Type B pancreatic cell (in vitro differentiated cells): ENCODE results near the gene CHPF2. TPM values are rescaled to one million over a fixed set of nuclear protein-coding genes. Genes with fewer than 3 reads are reported as not detected.

Source experiments
- DNase-seq: peaks from one replicate; pipeline ENCODE4 v3.0.0; 2021; ENCODE audit warnings: mixed read lengths; ENCODE audit not compliant: unreplicated experiment; ENCODE audit errors: extremely low spot score
- H3K27ac Mint-ChIP-seq: 2 replicates; pipeline ENCODE4 v1.8.0; 2021; ENCODE audit warnings: mild to moderate bottlenecking, mixed read lengths
- H3K27me3 Mint-ChIP-seq: 2 replicates; pipeline ENCODE4 v1.8.0; 2021; ENCODE audit warnings: mixed read lengths
- H3K36me3 Mint-ChIP-seq: 2 replicates; pipeline ENCODE4 v1.8.0; 2021; ENCODE audit warnings: mixed read lengths
- H3K4me1 Mint-ChIP-seq: one replicate; pipeline ENCODE4 v1.8.0; 2021; ENCODE audit warnings: mixed read lengths; ENCODE audit not compliant: unreplicated experiment
- H3K4me3 Mint-ChIP-seq: 2 replicates; pipeline ENCODE4 v1.8.0; 2021; ENCODE audit warnings: mild to moderate bottlenecking, mixed read lengths
- H3K9me3 Mint-ChIP-seq: 2 replicates; pipeline ENCODE4 v1.8.0; 2021; ENCODE audit warnings: mixed read lengths
- total RNA-seq: library from RNA; stranded (reverse); gene quantifications from 2 replicates; pipeline ENCODE4 v1.2.1, GENCODE V29; 2021; ENCODE audit warnings: low replicate concordance
- TF ChIP-seq, protein P1 (sequence below): fragments of 200-600 bp; sonication (generic); conservative IDR thresholded peaks from 2 replicates; pipeline ENCODE4 v1.5.0; 2021; ENCODE audit warnings: antibody characterized with exemption, mild to moderate bottlenecking

CHPF2 gene
- total RNA-seq, 1 donor from 2014 or later, result 44.4 TPM

DNA sequence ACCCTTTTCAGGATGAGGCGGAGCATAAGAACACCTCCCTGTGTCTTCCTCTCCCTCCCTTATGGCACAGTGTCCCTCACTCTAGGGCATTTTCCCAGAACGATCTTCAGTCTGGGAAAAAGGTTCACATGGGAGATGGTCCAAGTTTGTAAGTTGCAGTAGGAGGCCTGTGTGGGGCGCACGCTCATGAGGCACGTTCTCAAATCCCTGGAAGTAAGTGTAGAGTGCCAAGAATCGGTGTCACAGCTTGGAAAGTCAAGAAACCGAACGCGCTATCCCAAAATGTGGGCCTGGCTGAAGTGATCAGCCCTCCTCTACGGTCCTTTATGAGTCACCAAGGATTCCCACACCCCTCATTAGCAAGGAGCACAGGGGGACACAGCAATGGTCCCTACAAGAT is 40.1 kb downstream of the CHPF2 start:
- Mint-ChIP-seq H3K4me1 (peaks cover 10% of the 10 kb centered on the region), H3K27ac (no peak overlapping the region), H3K9me3 (no peaks in the 10 kb centered on the region), H3K36me3 (no peaks in the 10 kb centered on the region), H3K27me3 (peaks cover 14% of the 10 kb centered on the region), H3K4me3 (no peak overlapping the region)
- DNase-seq, result no peak
- TF ChIP-seq, protein P1, sequence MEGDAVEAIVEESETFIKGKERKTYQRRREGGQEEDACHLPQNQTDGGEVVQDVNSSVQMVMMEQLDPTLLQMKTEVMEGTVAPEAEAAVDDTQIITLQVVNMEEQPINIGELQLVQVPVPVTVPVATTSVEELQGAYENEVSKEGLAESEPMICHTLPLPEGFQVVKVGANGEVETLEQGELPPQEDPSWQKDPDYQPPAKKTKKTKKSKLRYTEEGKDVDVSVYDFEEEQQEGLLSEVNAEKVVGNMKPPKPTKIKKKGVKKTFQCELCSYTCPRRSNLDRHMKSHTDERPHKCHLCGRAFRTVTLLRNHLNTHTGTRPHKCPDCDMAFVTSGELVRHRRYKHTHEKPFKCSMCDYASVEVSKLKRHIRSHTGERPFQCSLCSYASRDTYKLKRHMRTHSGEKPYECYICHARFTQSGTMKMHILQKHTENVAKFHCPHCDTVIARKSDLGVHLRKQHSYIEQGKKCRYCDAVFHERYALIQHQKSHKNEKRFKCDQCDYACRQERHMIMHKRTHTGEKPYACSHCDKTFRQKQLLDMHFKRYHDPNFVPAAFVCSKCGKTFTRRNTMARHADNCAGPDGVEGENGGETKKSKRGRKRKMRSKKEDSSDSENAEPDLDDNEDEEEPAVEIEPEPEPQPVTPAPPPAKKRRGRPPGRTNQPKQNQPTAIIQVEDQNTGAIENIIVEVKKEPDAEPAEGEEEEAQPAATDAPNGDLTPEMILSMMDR, result no peak

DNA sequence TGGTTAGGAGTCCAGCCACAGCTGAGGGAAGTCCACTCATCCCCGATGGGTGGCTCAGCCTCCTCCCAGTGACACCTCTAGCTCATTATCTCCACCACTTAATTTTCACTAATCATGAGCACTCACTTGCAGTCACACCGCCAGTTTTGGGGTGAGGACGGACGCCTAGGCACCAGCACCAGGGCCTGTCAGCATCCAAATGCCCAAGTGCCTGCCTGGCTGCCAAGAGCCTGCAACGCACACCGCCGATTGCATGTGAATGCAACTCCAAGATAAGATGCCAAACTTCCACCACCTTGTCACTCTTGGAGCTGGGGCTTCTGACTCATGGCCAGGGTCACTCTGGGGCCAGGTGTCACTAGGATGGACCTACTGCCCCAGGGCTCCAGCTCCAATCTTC is 40.6 kb downstream of the CHPF2 start:
- no peak for DNase-seq
- Mint-ChIP-seq H3K4me1 (peaks cover 10% of the 10 kb centered on the region), H3K27ac (no peak overlapping the region), H3K27me3 (peaks cover 17% of the 10 kb centered on the region), H3K9me3 (no peaks in the 10 kb centered on the region), H3K4me3 (no peak overlapping the region), H3K36me3 (no peaks in the 10 kb centered on the region)
- TF ChIP-seq, protein P1, result no peak

DNA sequence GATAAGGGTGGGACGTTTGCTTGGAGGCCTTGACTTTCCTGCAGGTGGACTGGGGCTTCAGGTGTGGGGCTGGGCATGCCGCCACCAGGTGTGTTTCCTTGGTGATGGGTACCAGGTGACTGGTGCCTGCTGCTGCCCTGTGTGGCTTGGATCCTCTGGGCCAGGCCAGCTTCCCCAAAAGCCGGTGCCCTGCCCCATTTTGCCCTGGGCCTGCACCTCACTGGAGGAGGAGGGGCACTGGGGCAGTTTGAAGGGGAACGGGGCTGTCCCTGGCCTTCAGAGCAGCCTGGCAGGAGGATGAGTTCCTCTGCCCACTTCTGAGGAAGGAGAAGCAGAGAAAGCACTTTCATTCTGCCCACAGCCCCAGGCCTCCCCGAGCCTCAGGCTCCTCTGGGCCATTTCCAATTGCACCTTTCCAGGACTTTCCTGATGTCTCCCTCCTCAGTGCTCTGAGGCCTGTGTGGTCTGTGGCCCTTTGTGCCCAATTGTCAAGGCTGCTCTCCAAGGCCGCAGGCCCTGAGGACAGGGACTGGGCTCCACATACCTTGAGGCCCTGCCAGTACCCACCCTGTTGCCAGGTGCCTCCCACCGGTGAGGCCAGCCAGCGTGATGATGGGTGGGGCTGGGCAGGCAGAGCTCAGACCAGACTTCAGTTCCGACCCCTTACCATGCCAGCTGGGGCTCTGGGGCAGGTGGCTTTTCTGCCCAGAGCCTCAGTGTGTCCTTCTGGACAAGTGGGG is 41.5 kb downstream of the CHPF2 start:
- H3K27me3 Mint-ChIP-seq, result peaks cover 21% of the 10 kb centered on the region
- TF ChIP-seq, protein P1, result no peak
- H3K4me1 Mint-ChIP-seq, result peaks cover 14% of the 10 kb centered on the region
- no peak for DNase-seq
- H3K36me3 Mint-ChIP-seq, result no peaks in the 10 kb centered on the region
- H3K4me3 Mint-ChIP-seq, result no peak overlapping the region
- no peak overlapping the region for H3K27ac Mint-ChIP-seq
- H3K9me3 Mint-ChIP-seq, result no peaks in the 10 kb centered on the region

DNA sequence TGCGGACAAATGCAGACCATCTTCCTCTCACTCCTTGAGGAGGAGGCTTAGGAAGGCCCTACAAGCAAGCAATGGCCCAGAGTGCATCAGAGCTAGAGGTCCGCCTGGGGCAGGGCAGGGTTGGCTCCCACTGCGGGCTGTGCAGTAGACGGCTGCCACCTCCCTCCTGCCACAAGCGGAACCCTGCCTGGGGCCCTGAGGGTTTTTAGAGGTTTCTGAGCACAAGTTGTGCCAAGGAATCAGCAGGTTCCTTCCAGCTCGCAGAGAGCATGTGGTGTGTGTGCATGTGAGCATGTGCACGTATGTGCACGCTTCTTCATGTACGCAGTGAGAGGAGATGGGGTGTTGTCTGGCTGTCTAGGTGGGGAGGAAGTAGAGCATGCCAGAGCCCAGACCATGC is 42.1 kb downstream of the CHPF2 start:
- Mint-ChIP-seq H3K4me1 (peaks cover 14% of the 10 kb centered on the region), H3K4me3 (peak overlapping the region; percentile 65), H3K27ac (no peak overlapping the region), H3K9me3 (no peaks in the 10 kb centered on the region), H3K36me3 (no peaks in the 10 kb centered on the region), H3K27me3 (peaks cover 25% of the 10 kb centered on the region)
- DNase-seq, result no peak
- TF ChIP-seq, protein P1, result no peak

DNA sequence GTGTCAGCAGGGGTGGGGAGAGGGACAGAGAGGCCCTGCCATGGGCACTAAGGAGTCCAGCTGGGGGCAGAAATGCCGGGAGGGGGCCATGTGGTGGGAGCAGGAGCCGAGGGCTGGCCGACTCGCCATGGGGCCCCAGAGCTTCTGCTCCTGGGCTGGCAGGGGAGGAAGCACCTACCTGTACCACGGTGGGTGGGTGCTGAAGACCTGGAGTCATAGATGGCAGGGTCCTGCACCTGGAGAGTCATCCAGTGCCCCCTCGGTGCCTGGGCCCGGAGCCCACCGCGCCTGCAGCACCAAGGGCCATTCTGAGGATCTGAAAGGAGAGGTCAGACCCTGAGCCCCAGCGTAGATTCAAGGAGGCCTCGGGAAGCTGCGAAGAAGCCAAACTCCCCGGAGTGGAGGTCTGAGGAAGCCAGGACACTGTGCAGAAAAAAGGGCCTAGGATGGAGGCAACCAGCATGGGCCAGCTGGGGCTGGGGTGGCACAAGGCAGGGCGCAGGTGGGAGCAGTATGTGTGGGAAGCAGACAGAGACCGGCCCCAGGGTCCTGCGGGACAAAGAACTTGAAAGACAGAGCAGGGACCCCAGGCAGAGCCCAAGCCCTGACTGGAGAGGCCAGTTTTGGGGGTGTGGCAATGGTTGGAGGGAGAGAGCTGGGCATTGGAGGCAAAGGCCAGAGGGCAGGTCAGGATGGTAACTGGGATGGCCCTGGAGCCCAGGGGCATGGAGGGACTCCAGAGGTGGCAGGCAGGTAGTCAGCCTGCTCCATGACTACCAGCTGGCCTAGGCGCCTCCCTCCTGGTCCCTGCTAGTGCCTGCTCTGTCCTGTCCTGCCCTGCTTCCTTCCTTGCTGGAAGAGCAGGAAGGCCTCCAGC is 42.9 kb downstream of the CHPF2 start:
- no peak overlapping the region for H3K27ac Mint-ChIP-seq
- peaks cover 14% of the 10 kb centered on the region for H3K4me1 Mint-ChIP-seq
- no peaks in the 10 kb centered on the region for H3K9me3 Mint-ChIP-seq
- TF ChIP-seq, protein P1, result no peak
- no peak for DNase-seq
- peaks cover 31% of the 10 kb centered on the region for H3K27me3 Mint-ChIP-seq
- H3K4me3 Mint-ChIP-seq, result peak overlapping the region; percentile 65
- no peaks in the 10 kb centered on the region for H3K36me3 Mint-ChIP-seq
